Subcutaneous abdominal adipose tissue (tissue), 5 donors: ENCODE measurements around the gene KEL.

Source experiments
- H3K27ac ChIP-seq: one replicate; pipeline ENCODE4 v1.7.0; 2013; ENCODE audit warnings: low read depth, mild to moderate bottlenecking, inconsistent platforms, low read length, moderate library complexity
- H3K27me3 ChIP-seq, 5 donors: one replicate each; pipeline ENCODE4 v1.7.0; 2013; ENCODE audit warnings: low read length in 5 of 5, inconsistent platforms in 1 of 5; ENCODE audit not compliant: control insufficient read depth in 5 of 5, insufficient read depth in 4 of 5
- H3K36me3 ChIP-seq, 5 donors: one replicate each; pipeline ENCODE4 v1.7.0; 2013; ENCODE audit warnings: low read length in 5 of 5; ENCODE audit not compliant: control insufficient read depth in 5 of 5, insufficient read depth in 5 of 5
- H3K4me1 ChIP-seq, 5 donors: one replicate each; pipeline ENCODE4 v1.7.0; 2013; ENCODE audit warnings: low read length in 5 of 5, mild to moderate bottlenecking in 3 of 5, moderate library complexity in 1 of 5; ENCODE audit not compliant: control insufficient read depth in 5 of 5, insufficient read depth in 5 of 5
- H3K4me3 ChIP-seq, 5 donors: one replicate each; pipeline ENCODE4 v1.7.0; 2013; ENCODE audit warnings: low read length in 5 of 5, low read depth in 1 of 5
- H3K9ac ChIP-seq, 5 donors: one replicate each; pipeline ENCODE4 v1.7.0; 2013; ENCODE audit warnings: low read length in 5 of 5, mild to moderate bottlenecking in 4 of 5, moderate library complexity in 3 of 5
- H3K9me3 ChIP-seq, 5 donors: one replicate each; pipeline ENCODE4 v1.7.0; 2013; ENCODE audit warnings: low read length in 5 of 5; ENCODE audit not compliant: control insufficient read depth in 5 of 5
- donor health status: healthy.
- donor health status: healthy.
- donor health status: healthy.
- donor health status: healthy.
- donor health status: healthy.

The KEL gene

GRCh38 chr7:142933092-142933475 lies 29.1 kb downstream of the KEL start:
- H3K4me1 ChIP-seq: no peaks in the 10 kb centered on the region
- peaks cover 0 to 2% (median 0%) of the 10 kb centered on the region in 5 donors for H3K9me3 ChIP-seq
- no peak overlapping the region for H3K9ac ChIP-seq
- H3K4me3 ChIP-seq: no peak overlapping the region
- H3K27ac ChIP-seq: no peak overlapping the region
- no peaks in the 10 kb centered on the region for H3K36me3 ChIP-seq
- peaks cover 2 to 5% (median 4%) of the 10 kb centered on the region in 5 donors for H3K27me3 ChIP-seq

GRCh38 chr7:142932386-142933091 lies 29.6 kb downstream of the KEL start:
- H3K4me1 ChIP-seq: no peaks in the 10 kb centered on the region
- peaks cover 0 to 6% (median 0%) of the 10 kb centered on the region in 5 donors for H3K9me3 ChIP-seq
- no peak overlapping the region for H3K27ac ChIP-seq
- peaks cover 2 to 5% (median 4%) of the 10 kb centered on the region in 5 donors for H3K27me3 ChIP-seq
- no peaks in the 10 kb centered on the region for H3K36me3 ChIP-seq
- H3K4me3 ChIP-seq: no peak overlapping the region
- no peak overlapping the region for H3K9ac ChIP-seq

GRCh38 chr7:142930126-142930730 lies 31.9 kb downstream of the KEL start:
- no peaks in the 10 kb centered on the region for H3K4me1 ChIP-seq
- H3K4me3 ChIP-seq: no peak overlapping the region
- no peak overlapping the region for H3K27ac ChIP-seq
- H3K36me3 ChIP-seq: no peaks in the 10 kb centered on the region
- peaks cover 0 to 6% (median 0%) of the 10 kb centered on the region in 5 donors for H3K9me3 ChIP-seq
- H3K27me3 ChIP-seq: peaks cover 2 to 6% (median 4%) of the 10 kb centered on the region in 5 donors
- no peak overlapping the region for H3K9ac ChIP-seq

- no peak overlapping the region for H3K9ac ChIP-seq
- peaks cover 0 to 6% (median 0%) of the 10 kb centered on the region in 5 donors for H3K9me3 ChIP-seq
- no peaks in the 10 kb centered on the region for H3K4me1 ChIP-seq
- no peak overlapping the region for H3K27ac ChIP-seq
- no peak overlapping the region for H3K4me3 ChIP-seq
- H3K27me3 ChIP-seq: peaks cover 0 to 4% (median 0%) of the 10 kb centered on the region in 5 donors
- no peaks in the 10 kb centered on the region for H3K36me3 ChIP-seq
Observed at GRCh38 chr7:142927949-142928348, 34.2 kb downstream of the KEL start.

- no peaks in the 10 kb centered on the region for H3K36me3 ChIP-seq
- no peak overlapping the region for H3K9ac ChIP-seq
- no peaks in the 10 kb centered on the region for H3K4me1 ChIP-seq
- peaks cover 0 to 2% (median 0%) of the 10 kb centered on the region in 5 donors for H3K27me3 ChIP-seq
- H3K4me3 ChIP-seq: no peak overlapping the region
- no peak overlapping the region for H3K27ac ChIP-seq
- H3K9me3 ChIP-seq: peaks cover 0 to 6% (median 0%) of the 10 kb centered on the region in 5 donors
Observed at GRCh38 chr7:142927085-142927745, 34.9 kb downstream of the KEL start.

GRCh38 chr7:142925413-142925812 lies 36.8 kb downstream of the KEL start:
- no peaks in the 10 kb centered on the region for H3K36me3 ChIP-seq
- H3K27me3 ChIP-seq: peaks cover 0 to 2% (median 0%) of the 10 kb centered on the region in 5 donors
- no peaks in the 10 kb centered on the region for H3K4me1 ChIP-seq
- no peak overlapping the region for H3K4me3 ChIP-seq
- peaks cover 0 to 6% (median 0%) of the 10 kb centered on the region in 5 donors for H3K9me3 ChIP-seq
- H3K9ac ChIP-seq: no peak overlapping the region
- no peak overlapping the region for H3K27ac ChIP-seq

- H3K9me3 ChIP-seq: peaks cover 0 to 6% (median 0%) of the 10 kb centered on the region in 5 donors
- H3K4me3 ChIP-seq: no peak overlapping the region
- no peaks in the 10 kb centered on the region for H3K36me3 ChIP-seq
- no peak overlapping the region for H3K27ac ChIP-seq
- no peak overlapping the region for H3K9ac ChIP-seq
- H3K4me1 ChIP-seq: no peaks in the 10 kb centered on the region
- peaks cover 0 to 4% (median 0%) of the 10 kb centered on the region in 5 donors for H3K27me3 ChIP-seq
Observed at GRCh38 chr7:142923391-142923790, 38.8 kb downstream of the KEL start.

GRCh38 chr7:142919656-142920055 lies 42.5 kb downstream of the KEL start:
- H3K27ac ChIP-seq: no peak overlapping the region
- H3K27me3 ChIP-seq: peaks cover 0 to 4% (median 0%) of the 10 kb centered on the region in 5 donors
- no peak overlapping the region for H3K4me3 ChIP-seq
- H3K36me3 ChIP-seq: no peaks in the 10 kb centered on the region
- H3K4me1 ChIP-seq: no peaks in the 10 kb centered on the region
- H3K9me3 ChIP-seq: no peaks in the 10 kb centered on the region
- no peak overlapping the region for H3K9ac ChIP-seq

GRCh38 chr7:142918901-142919300 lies 43.3 kb downstream of the KEL start:
- Histone ChIP-seq H3K9ac (no peak overlapping the region), H3K36me3 (no peaks in the 10 kb centered on the region), H3K4me1 (no peaks in the 10 kb centered on the region), H3K9me3 (no peaks in the 10 kb centered on the region), H3K27ac (no peak overlapping the region), H3K4me3 (no peak overlapping the region), H3K27me3 (peaks cover 0 to 4% (median 0%) of the 10 kb centered on the region in 5 donors)

GRCh38 chr7:142917447-142917846 lies 44.7 kb downstream of the KEL start:
- H3K36me3 ChIP-seq: no peaks in the 10 kb centered on the region
- H3K9me3 ChIP-seq: no peaks in the 10 kb centered on the region
- no peaks in the 10 kb centered on the region for H3K4me1 ChIP-seq
- no peak overlapping the region for H3K9ac ChIP-seq
- no peak overlapping the region for H3K27ac ChIP-seq
- no peak overlapping the region for H3K4me3 ChIP-seq
- H3K27me3 ChIP-seq: peaks cover 0 to 4% (median 0%) of the 10 kb centered on the region in 5 donors
